ENCODE data around the gene COMMD2.

Gene COMMD2

DNA sequence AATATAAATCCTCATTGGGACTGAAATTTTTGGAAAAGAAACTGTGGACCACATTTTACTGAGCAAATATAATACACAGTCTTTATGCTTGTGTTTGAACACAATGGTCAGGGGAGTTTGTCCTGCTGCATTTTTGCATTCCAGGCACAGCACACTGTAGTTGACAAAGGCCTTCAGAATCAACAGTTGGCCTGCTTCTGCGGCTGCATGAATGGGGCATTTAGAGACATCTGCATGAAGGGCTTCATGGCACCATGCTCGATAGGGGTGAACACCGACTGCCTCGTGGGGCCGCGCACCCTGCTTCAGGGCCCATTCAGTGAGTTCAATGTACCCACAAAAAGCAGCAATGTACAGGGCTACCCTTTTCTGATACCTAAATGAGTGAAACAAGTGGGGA, 15.4 kb upstream of the COMMD2 start:
- Histone ChIP-seq H3K4me3 (ENCODE audit: low read depth, low read length) (no peak overlapping the region), H3K27ac (no peak overlapping the region), H3K9ac (no peak overlapping the region), H3K79me2 (no peaks in the 10 kb centered on the region), H3K4me2 (ENCODE audit: low read length) (no peak overlapping the region), H3K27me3 (ENCODE audit: control insufficient read depth, insufficient read depth, low read length) (no peaks in the 10 kb centered on the region), H2AFZ (no peak overlapping the region), H3K9me3 (ENCODE audit: control insufficient read depth, low read length) (no peaks in the 10 kb centered on the region), H3K36me3 (ENCODE audit: control insufficient read depth, insufficient read depth, low read length) (no peaks in the 10 kb centered on the region), H3K4me1 (no peaks in the 10 kb centered on the region)
- TF ChIP-seq, protein P1, sequence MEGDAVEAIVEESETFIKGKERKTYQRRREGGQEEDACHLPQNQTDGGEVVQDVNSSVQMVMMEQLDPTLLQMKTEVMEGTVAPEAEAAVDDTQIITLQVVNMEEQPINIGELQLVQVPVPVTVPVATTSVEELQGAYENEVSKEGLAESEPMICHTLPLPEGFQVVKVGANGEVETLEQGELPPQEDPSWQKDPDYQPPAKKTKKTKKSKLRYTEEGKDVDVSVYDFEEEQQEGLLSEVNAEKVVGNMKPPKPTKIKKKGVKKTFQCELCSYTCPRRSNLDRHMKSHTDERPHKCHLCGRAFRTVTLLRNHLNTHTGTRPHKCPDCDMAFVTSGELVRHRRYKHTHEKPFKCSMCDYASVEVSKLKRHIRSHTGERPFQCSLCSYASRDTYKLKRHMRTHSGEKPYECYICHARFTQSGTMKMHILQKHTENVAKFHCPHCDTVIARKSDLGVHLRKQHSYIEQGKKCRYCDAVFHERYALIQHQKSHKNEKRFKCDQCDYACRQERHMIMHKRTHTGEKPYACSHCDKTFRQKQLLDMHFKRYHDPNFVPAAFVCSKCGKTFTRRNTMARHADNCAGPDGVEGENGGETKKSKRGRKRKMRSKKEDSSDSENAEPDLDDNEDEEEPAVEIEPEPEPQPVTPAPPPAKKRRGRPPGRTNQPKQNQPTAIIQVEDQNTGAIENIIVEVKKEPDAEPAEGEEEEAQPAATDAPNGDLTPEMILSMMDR (IDR thresholded peaks at IDR 0.05): no peak

DNA sequence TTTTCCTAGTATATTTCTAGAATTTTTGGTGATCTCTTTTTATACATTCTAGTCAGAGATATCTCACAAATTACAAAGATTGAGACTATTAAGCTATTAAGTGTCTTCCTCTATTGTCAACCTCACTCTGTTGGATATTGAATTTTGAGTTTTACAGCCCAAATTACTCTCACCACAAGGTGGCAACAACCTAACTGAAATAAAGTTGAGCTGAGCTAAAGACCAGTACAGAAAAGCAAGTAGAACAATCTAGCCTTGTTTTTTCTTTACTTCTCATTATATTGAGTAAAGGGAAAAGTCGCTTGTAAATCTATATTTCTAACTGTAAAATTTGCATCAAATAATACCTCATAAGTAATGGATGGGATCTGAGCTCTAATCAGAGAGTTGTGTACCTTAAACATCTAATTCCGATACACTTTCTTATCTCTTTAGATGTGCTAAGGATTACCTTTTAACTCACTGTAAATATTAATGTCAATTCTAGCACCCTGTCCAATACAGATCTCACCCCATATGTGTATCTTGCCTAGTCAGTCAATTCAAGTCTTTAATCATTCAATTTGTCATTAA, 13.6 kb upstream of the COMMD2 start:
- H3K4me1 ChIP-seq: no peaks in the 10 kb centered on the region
- H3K36me3 ChIP-seq (ENCODE audit: control insufficient read depth, insufficient read depth, low read length): no peaks in the 10 kb centered on the region
- H3K27ac ChIP-seq: no peak overlapping the region
- TF ChIP-seq, protein P1 (IDR thresholded peaks at IDR 0.05): peak; percentile 36
- H3K4me3 ChIP-seq (ENCODE audit: low read depth, low read length): no peak overlapping the region
- H3K9me3 ChIP-seq (ENCODE audit: control insufficient read depth, low read length): no peaks in the 10 kb centered on the region
- H3K9ac ChIP-seq: no peak overlapping the region
- H3K4me2 ChIP-seq (ENCODE audit: low read length): no peak overlapping the region
- H3K79me2 ChIP-seq: no peaks in the 10 kb centered on the region
- no peak overlapping the region for H2AFZ ChIP-seq
- no peaks in the 10 kb centered on the region for H3K27me3 ChIP-seq (ENCODE audit: control insufficient read depth, insufficient read depth, low read length)

DNA sequence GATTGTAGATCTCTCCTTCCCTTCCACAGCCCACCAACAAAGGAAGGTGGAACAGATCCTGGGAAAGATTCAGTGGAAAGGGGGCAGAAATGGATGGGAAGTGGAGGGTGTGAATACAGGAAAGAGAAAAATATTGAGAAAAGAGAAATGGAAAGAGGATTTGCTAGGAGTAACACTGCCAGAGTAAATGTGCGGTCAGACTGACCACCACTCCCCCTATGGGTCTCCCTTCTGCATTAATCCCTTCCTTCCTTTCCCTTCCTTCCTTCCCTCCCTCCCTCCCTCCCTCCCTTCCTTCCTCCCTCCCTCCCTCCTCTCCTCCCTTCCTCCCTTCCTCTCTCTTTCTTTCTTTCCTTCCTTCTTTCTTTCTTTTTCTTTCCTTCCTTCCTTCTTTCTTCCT, 12.0 kb upstream of the COMMD2 start:
- H3K27ac ChIP-seq: no peak overlapping the region
- H3K4me3 ChIP-seq (ENCODE audit: low read depth, low read length): no peak overlapping the region
- H3K4me2 ChIP-seq (ENCODE audit: low read length): no peak overlapping the region
- no peaks in the 10 kb centered on the region for H3K79me2 ChIP-seq
- H3K4me1 ChIP-seq: no peaks in the 10 kb centered on the region
- H2AFZ ChIP-seq: no peak overlapping the region
- no peaks in the 10 kb centered on the region for H3K27me3 ChIP-seq (ENCODE audit: control insufficient read depth, insufficient read depth, low read length)
- no peaks in the 10 kb centered on the region for H3K36me3 ChIP-seq (ENCODE audit: control insufficient read depth, insufficient read depth, low read length)
- H3K9ac ChIP-seq: no peak overlapping the region
- no peaks in the 10 kb centered on the region for H3K9me3 ChIP-seq (ENCODE audit: control insufficient read depth, low read length)
- TF ChIP-seq, protein P1 (IDR thresholded peaks at IDR 0.05): no peak

DNA sequence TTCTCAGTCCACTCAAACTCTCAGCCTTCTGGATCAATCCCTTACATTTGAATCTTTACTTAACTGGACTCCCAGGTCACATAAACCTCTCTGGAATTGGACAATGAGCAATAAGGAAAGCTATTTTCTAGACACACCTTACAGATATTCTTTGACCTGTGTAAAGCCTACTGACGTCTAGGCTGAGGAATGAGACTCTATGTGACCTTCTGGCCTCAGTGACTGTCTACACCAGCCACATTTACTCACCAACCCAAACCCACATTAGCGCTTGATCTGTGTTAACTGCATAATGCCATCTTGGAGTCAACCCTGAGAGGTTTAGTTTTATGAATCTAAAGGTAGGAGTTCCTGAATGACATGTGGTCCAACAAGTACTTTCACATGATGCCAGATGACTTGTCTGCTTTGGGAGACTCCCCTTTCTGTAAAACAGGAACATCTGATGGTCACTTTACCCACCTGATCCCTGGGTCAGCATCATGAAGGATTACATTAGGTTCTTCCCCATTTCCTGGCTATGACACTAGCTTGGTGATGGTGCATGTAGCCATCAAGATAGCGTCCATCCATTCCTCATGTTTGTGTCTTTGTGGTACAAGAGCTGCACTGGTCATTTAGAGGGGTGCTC, 11.4 kb upstream of the COMMD2 start:
- no peaks in the 10 kb centered on the region for H3K4me1 ChIP-seq
- H3K4me3 ChIP-seq (ENCODE audit: low read depth, low read length): no peak overlapping the region
- H3K27ac ChIP-seq: no peak overlapping the region
- no peak overlapping the region for H3K4me2 ChIP-seq (ENCODE audit: low read length)
- TF ChIP-seq, protein P1 (IDR thresholded peaks at IDR 0.05): no peak
- no peaks in the 10 kb centered on the region for H3K27me3 ChIP-seq (ENCODE audit: control insufficient read depth, insufficient read depth, low read length)
- no peak overlapping the region for H3K9ac ChIP-seq
- no peak overlapping the region for H2AFZ ChIP-seq
- no peaks in the 10 kb centered on the region for H3K36me3 ChIP-seq (ENCODE audit: control insufficient read depth, insufficient read depth, low read length)
- H3K79me2 ChIP-seq: no peaks in the 10 kb centered on the region
- no peaks in the 10 kb centered on the region for H3K9me3 ChIP-seq (ENCODE audit: control insufficient read depth, low read length)

DNA sequence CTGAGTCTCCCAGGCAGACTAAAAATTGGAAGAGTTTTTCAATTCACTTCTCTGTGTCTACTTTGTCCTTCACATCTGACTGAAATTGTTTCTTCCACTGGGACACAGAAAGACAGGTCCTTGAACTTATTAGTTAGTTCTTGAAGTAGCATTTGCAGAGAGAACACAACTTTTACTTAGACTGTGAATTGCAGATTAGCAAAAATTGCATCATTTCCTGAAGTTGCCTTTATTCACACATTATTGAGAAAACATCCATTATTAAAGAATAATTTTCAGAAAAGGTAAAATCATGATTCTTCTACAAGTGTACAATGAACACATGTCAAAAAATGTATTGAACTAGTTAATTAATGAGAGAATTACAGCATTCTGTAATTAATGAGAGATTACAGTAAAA, 1.4 kb upstream of the COMMD2 start:
- Histone ChIP-seq H3K4me1 (peaks cover 3% of the 10 kb centered on the region), H3K9me3 (ENCODE audit: control insufficient read depth, low read length) (no peaks in the 10 kb centered on the region), H3K79me2 (no peaks in the 10 kb centered on the region), H2AFZ (peak overlapping the region; percentile 97), H3K27ac (no peak overlapping the region), H3K9ac (no peak overlapping the region), H3K27me3 (ENCODE audit: control insufficient read depth, insufficient read depth, low read length) (no peaks in the 10 kb centered on the region), H3K36me3 (ENCODE audit: control insufficient read depth, insufficient read depth, low read length) (no peaks in the 10 kb centered on the region), H3K4me2 (ENCODE audit: low read length) (no peak overlapping the region), H3K4me3 (ENCODE audit: low read depth, low read length) (no peak overlapping the region)
- TF ChIP-seq, protein P1 (IDR thresholded peaks at IDR 0.05): no peak

All from parathyroid adenoma (tissue), 2 donors.